Tibial artery (tissue), 4 donors: Measurements from ENCODE around the gene SMIM7.

Experiments used
- DNase-seq, 2 donors: peaks; one replicate each; pipeline ENCODE4 v3.0.0-alpha.2; 2019
- H3K27ac ChIP-seq, 2 donors: fragments of 200-600 bp; sonication (generic) in 1 of 2; 1 replicate in 1 of 2; 2 replicates in 1 of 2; pipeline ENCODE4 v1.5.1; 2018 to 2019; ENCODE audit warnings: mild to moderate bottlenecking in 1 of 2
- H3K27me3 ChIP-seq, 2 donors: fragments of 200-600 bp; sonication (generic) in 1 of 2; one replicate each; pipeline versions ENCODE4 v1.5.1 to v1.6.0; 2016 to 2019
- H3K36me3 ChIP-seq, 3 donors: fragments of 200-600 bp; sonication (generic) in 2 of 3; one replicate each; pipeline ENCODE4 v1.5.1; 2016 to 2019; ENCODE audit warnings: mild to moderate bottlenecking in 2 of 3
- H3K4me1 ChIP-seq, 4 donors: fragments of 200-600 bp; sonication (generic) in 2 of 4; 1 replicate in 3 of 4; 2 replicates in 1 of 4; pipeline ENCODE4 v1.5.1; 2016 to 2019
- H3K4me3 ChIP-seq, 2 donors: fragments of 200-600 bp; sonication (generic) in 1 of 2; 1 replicate in 1 of 2; 2 replicates in 1 of 2; pipeline ENCODE4 v1.5.1; 2018 to 2019; ENCODE audit warnings: mild to moderate bottlenecking in 2 of 2
- H3K9me3 ChIP-seq, 3 donors: fragments of 200-600 bp; sonication (generic) in 1 of 3; one replicate each; pipeline ENCODE4 v1.5.1; 2016 to 2019
- intact Hi-C: fragments of 100-400 bp; cut with DNase I; formaldehyde crosslinking; loops from one replicate; pipeline ENCODE4 v1.15.0; 2023; ENCODE audit warnings: low total_unique reads
- TF ChIP-seq, protein P1 (sequence below), 2 experiments: fragments of 200-600 bp in 1 of 2; fragments of 450-650 bp in 1 of 2; IDR thresholded peaks; one replicate each; pipeline ENCODE4 v1.5.1; 2017 to 2019; ENCODE audit warnings: antibody characterized with exemption in 2 of 2, mild to moderate bottlenecking in 1 of 2, moderate library complexity in 1 of 2

The SMIM7 gene

DNA sequence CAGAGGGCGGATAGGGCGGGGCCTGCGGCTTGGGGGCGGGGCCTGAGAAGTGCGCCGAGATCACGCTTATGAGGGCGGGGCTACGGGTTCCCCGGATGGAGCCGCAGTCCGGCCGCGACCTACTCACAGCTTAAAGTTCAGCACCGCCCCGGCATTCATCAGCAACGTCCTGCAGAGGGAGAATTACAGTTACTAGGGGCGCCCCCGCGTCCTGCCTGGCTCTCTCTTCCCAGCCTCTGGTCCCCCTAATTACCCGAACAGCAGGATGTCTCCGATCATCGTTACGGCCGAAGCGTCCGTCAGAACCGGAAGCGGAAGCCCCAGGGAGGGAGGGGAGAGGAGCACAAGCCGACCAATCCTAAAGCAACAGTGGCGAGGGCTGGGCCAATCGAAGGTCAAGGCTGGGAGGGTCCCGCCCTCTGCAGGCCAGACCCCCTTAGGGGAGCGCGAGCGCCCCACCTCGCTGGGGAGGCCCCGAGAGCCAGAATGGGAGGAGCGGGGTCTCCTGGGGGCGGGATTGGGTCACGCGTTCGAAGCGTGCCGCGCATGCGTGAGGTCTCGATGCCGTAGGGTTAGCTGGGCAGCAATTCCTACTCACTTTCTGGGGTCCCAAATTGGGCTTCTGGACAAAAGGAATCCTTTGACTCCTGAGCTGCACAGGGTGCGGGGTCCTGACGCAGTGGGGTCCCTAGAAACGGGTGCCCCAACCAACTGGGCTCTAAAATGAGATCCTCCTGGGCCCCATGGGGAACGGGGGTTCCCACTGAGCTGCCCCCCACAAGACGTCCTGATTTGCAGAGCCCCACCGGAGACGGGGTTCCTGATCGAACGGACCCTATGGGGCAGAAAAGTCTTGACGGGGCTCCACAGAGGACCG is at the start of gene SMIM7:
Gene SMIM7, minus strand, starts transcription at position 313 of the 877 bp plus-strand sequence. Its CDS starts 34 bp downstream, at position 279.
- Histone ChIP-seq H3K4me3 (peak within 1 kb of the TSS; percentile 70 to 91), H3K27me3 (peaks cover 0 to 4% of the 10 kb centered on the region in 2 donors), H3K27ac (peak within 1 kb of the TSS; percentile 91 to 95), H3K4me1 (peaks cover 0 to 48% (median 36%) of the 10 kb centered on the region in 4 donors), H3K36me3 (peaks cover 22 to 35% (median 33%) of the 10 kb centered on the region in 3 donors), H3K9me3 (no peaks in the 10 kb centered on the region)
- intact Hi-C loops, result loop anchor here (2.0 kb wide), 1 partner anchor 31 kb away; the partner anchor contains the start of gene MED26
- TF ChIP-seq, protein P1, sequence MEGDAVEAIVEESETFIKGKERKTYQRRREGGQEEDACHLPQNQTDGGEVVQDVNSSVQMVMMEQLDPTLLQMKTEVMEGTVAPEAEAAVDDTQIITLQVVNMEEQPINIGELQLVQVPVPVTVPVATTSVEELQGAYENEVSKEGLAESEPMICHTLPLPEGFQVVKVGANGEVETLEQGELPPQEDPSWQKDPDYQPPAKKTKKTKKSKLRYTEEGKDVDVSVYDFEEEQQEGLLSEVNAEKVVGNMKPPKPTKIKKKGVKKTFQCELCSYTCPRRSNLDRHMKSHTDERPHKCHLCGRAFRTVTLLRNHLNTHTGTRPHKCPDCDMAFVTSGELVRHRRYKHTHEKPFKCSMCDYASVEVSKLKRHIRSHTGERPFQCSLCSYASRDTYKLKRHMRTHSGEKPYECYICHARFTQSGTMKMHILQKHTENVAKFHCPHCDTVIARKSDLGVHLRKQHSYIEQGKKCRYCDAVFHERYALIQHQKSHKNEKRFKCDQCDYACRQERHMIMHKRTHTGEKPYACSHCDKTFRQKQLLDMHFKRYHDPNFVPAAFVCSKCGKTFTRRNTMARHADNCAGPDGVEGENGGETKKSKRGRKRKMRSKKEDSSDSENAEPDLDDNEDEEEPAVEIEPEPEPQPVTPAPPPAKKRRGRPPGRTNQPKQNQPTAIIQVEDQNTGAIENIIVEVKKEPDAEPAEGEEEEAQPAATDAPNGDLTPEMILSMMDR (IDR thresholded peaks at IDR 0.05), result no peak
- peak; percentile 98 to 99 for DNase-seq

DNA sequence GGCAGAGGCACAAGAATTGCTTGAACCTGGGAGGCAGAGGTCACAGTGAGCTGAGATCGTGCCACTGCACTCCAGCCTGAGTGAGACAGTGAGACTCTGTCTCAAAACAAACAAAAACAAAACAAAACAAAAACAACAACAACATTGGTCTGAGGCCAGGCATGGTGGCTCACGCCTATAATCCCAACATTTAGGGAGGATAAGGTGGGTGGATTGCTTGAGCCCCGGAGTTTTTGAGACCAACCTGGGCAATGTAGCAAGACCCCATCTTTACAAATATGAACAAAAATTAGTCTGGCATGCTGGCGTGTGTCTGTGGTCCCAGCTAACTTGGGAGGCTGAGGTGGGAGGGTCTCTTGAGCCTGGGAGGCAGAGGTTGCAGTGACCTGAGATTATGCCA is 43.7 kb upstream of the SMIM7 start:
- TF ChIP-seq, protein P1 (IDR thresholded peaks at IDR 0.05), result no peak
- Histone ChIP-seq H3K27me3 (no peaks in the 10 kb centered on the region), H3K4me3 (no peak overlapping the region), H3K27ac (no peak overlapping the region), H3K4me1 (peaks cover 0 to 7% (median 0%) of the 10 kb centered on the region in 4 donors), H3K9me3 (no peaks in the 10 kb centered on the region), H3K36me3 (no peaks in the 10 kb centered on the region)
- intact Hi-C loops, result no loop called here
- no peak for DNase-seq

DNA sequence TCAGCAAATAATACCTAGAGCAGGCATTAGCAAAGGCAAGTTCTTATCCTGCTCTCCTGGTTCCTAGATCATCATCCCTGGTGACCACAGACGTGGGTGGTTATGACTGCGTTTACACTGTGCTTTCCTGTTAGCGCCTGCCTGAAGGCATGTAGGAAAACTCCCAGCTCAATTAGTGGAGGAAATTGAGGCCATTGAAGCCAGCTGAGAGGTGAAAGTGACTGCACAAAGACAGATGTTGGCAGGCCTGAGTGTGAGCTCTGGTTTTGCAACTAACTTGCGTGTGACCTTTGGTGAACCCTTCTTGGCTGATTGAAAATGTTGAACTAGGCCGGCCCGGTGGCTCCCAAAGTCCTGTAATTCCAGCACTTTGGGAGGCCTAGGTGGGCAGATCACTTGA is 42.2 kb upstream of the SMIM7 start:
- H3K27ac ChIP-seq, result no peak overlapping the region
- H3K4me3 ChIP-seq, result no peak overlapping the region
- no peaks in the 10 kb centered on the region for H3K36me3 ChIP-seq
- DNase-seq, result peak in 1 of 2 donors; percentile 36
- peaks cover 0 to 8% (median 0%) of the 10 kb centered on the region in 4 donors for H3K4me1 ChIP-seq
- intact Hi-C loops, result no loop called here
- TF ChIP-seq, protein P1 (IDR thresholded peaks at IDR 0.05), result no peak
- no peaks in the 10 kb centered on the region for H3K27me3 ChIP-seq
- H3K9me3 ChIP-seq, result no peaks in the 10 kb centered on the region

DNA sequence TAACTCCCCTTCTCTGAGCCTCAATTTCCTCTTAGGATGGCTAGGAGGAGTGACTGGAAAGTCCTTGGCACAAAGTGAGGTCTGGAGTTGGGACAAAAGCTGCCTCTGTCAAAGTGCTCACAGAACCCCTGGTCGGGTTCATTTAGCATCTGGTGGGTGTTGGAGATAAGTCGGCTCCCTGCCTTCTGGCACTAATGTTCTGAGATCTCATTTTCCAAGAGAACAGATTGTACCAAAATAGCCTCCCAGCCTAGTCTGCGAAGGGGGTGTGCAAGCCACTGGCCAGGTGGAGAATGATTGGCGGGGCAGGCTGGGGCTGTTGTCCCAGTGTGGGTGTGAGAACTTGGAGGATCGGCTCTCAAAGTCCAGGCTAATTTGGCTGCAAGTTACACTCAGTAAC is 39.0 kb upstream of the SMIM7 start:
- Histone ChIP-seq H3K27me3 (no peaks in the 10 kb centered on the region), H3K36me3 (no peaks in the 10 kb centered on the region), H3K27ac (no peak overlapping the region), H3K4me3 (no peak overlapping the region), H3K4me1 (peaks cover 0 to 8% (median 0%) of the 10 kb centered on the region in 4 donors), H3K9me3 (no peaks in the 10 kb centered on the region)
- TF ChIP-seq, protein P1 (IDR thresholded peaks at IDR 0.05), result no peak
- intact Hi-C loops, result no loop called here
- peak in 1 of 2 donors; percentile 34 for DNase-seq

DNA sequence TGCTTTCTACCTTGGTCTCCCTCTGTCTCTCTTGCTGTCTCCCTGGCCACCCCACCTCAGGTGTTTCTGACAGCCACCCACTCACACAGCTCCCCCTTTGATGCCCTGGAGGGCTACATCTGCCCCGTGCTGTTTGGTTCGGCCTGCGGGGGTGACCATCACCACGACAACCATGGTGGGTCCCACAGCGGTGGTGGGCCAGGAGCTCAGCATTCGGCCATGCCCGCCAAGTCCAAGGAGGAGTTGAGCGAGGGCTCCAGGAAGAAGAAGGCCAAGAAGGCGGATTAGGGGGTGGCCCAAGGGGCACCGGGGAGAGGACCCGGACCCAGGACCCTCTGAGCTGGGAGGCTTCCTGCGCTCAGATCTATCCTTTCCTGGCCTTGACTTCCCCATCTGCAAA is 28.1 kb upstream of the SMIM7 start:
- TF ChIP-seq, protein P1 (IDR thresholded peaks at IDR 0.05), result no peak
- no peaks in the 10 kb centered on the region for H3K36me3 ChIP-seq
- DNase-seq, result no peak
- no peak overlapping the region for H3K27ac ChIP-seq
- intact Hi-C loops, result no loop called here
- H3K27me3 ChIP-seq, result no peaks in the 10 kb centered on the region
- peaks cover 0 to 6% (median 0%) of the 10 kb centered on the region in 3 donors for H3K9me3 ChIP-seq
- H3K4me1 ChIP-seq, result peaks cover 0 to 6% (median 2%) of the 10 kb centered on the region in 4 donors
- H3K4me3 ChIP-seq, result no peak overlapping the region
